K562 (cell line): ENCODE data around the gene CRTC3. TPM values are rescaled to one million over a fixed set of nuclear protein-coding genes. Genes with fewer than 3 reads are reported as not detected.

Source experiments
- ATF1 ChIP-seq, 2 experiments: fragments of 450-650 bp in 1 of 2; IDR thresholded peaks; 2 replicates each; pipeline ENCODE4 v1.6.1; 2016; ENCODE audit warnings: missing compliant biosample characterization in 1 of 2, missing genetic modification characterization in 1 of 2
- CCNT2 ChIP-seq: IDR thresholded peaks from 2 replicates; pipeline ENCODE4 v1.6.1; 2011; ENCODE audit warnings: borderline replicate concordance, low read depth, mild to moderate bottlenecking, moderate library complexity, mixed read lengths, low read length; ENCODE audit not compliant: insufficient read length; ENCODE audit errors: extremely low read depth
- CLOCK ChIP-seq: fragments of 250-450 bp; sonication (Bioruptor Pico); IDR thresholded peaks from 2 replicates; pipeline ENCODE4 v1.4.0; 2020; ENCODE audit warnings: mild to moderate bottlenecking, moderate library complexity, borderline replicate concordance
- CTCF ChIP-seq, 3 experiments: IDR thresholded peaks in 2 of 3; conservative IDR thresholded peaks in 1 of 3; 2 replicates each; pipeline ENCODE4 v1.5.1; 2011 to 2012; ENCODE audit warnings: low read length in 3 of 3, mild to moderate bottlenecking in 3 of 3, control low read depth in 2 of 3, improper control_type of control experiment in 1 of 3, inconsistent platforms in 1 of 3, low read depth in 1 of 3, mixed read lengths in 1 of 3, moderate library complexity in 1 of 3; ENCODE audit not compliant: insufficient read depth in 2 of 3
- DACH1 ChIP-seq: fragments of 450-650 bp; IDR thresholded peaks from 2 replicates; pipeline ENCODE4 v1.6.1; 2018; ENCODE audit not compliant: partially characterized antibody
- DMBX1 ChIP-seq: fragments of 250-450 bp; sonication (Bioruptor Pico); IDR thresholded peaks from 2 replicates; pipeline ENCODE4 v1.8.0; 2022; ENCODE audit warnings: inconsistent platforms, mild to moderate bottlenecking, moderate library complexity, borderline replicate concordance
- MAZ ChIP-seq, 2 experiments: fragments of 450-650 bp in 1 of 2; sonication (generic) in 1 of 2; formaldehyde crosslinking; IDR thresholded peaks in 1 of 2; conservative IDR thresholded peaks in 1 of 2; 2 replicates each; pipeline versions ENCODE4 v1.4.0 to v1.5.0; 2020; ENCODE audit warnings: mild to moderate bottlenecking in 1 of 2, missing genetic modification reagents in 1 of 2
- NCOA6 ChIP-seq: fragments of 450-650 bp; IDR thresholded peaks from 2 replicates; pipeline ENCODE4 v1.6.1; 2017; ENCODE audit warnings: mild to moderate bottlenecking
- NR3C1 ChIP-seq: sonication (generic); formaldehyde crosslinking; IDR thresholded peaks from 2 replicates; pipeline ENCODE4 v1.8.1; 2022; ENCODE audit warnings: missing genetic modification reagents
- PCBP2 ChIP-seq: fragments of 200-400 bp; formaldehyde crosslinking; IDR thresholded peaks from 2 replicates; pipeline ENCODE4 v1.6.1; 2018; ENCODE audit warnings: low read length, low read depth, mild to moderate bottlenecking, moderate library complexity; ENCODE audit not compliant: poor library complexity, severe bottlenecking
- RBFOX2 ChIP-seq: fragments of 200-400 bp; formaldehyde crosslinking; IDR thresholded peaks from 2 replicates; pipeline ENCODE4 v1.6.1; 2017; ENCODE audit warnings: low read depth, mild to moderate bottlenecking, low read length, moderate library complexity
- XRCC3 ChIP-seq: fragments of 450-650 bp; IDR thresholded peaks from 2 replicates; pipeline ENCODE4 v1.6.1; 2017; ENCODE audit warnings: mild to moderate bottlenecking, moderate library complexity
- ZKSCAN8 ChIP-seq: fragments of 200-800 bp; sonication (Bioruptor generic); IDR thresholded peaks from 2 replicates; pipeline ENCODE4 v1.6.1; 2016; ENCODE audit warnings: missing genetic modification characterization, missing compliant biosample characterization
- ZNF175 ChIP-seq: fragments of 200-800 bp; sonication (Bioruptor generic); IDR thresholded peaks from 2 replicates; pipeline ENCODE4 v1.6.1; 2016; ENCODE audit warnings: low read depth, mild to moderate bottlenecking, missing genetic modification characterization, missing compliant biosample characterization
- ZNF696 ChIP-seq: fragments of 250-450 bp; sonication (Bioruptor Pico); conservative IDR thresholded peaks from 2 replicates; pipeline ENCODE4 v1.4.0; 2020; ENCODE audit warnings: mild to moderate bottlenecking, moderate library complexity
- polyA plus RNA-seq, 8 experiments: library from polyadenylated mRNA; depleted of rRNA in 4 of 8; stranded (reverse) in 5 of 8; unstranded in 3 of 8; fragments of >200 nt; fragmentation: Nextera tagmentation in 2 of 8; fragmentation: Illumina TruSeq in 1 of 8; extraction: Ambion mirVana in 2 of 8; extraction: Trizol in 1 of 8; gene quantifications; 2 replicates each; pipeline versions ENCODE4 v1.2.1 to v1.2.3, GENCODE V29; 2011 to 2014; ENCODE audit warnings: inconsistent platforms in 1 of 8, missing spikeins in 1 of 8
- total RNA-seq, 7 experiments: library from RNA; depleted of rRNA in 6 of 7; stranded (reverse); fragments of >200 nt in 6 of 7; fragmentation: Illumina TruSeq in 2 of 7; extraction: Trizol in 2 of 7; gene quantifications; 2 replicates each; pipeline versions ENCODE4 v1.2.1 to v1.2.3, GENCODE V29; 2011 to 2021; ENCODE audit warnings: low replicate concordance in 1 of 7
- TF ChIP-seq, protein P1 (sequence below): fragments of 450-650 bp; formaldehyde crosslinking; IDR thresholded peaks from 2 replicates; pipeline ENCODE4 v1.4.0; 2022; ENCODE audit warnings: missing genetic modification characterization
- TF ChIP-seq, protein P2 (sequence below): fragments of 450-650 bp; IDR thresholded peaks from 2 replicates; pipeline ENCODE4 v1.7.1; 2018; ENCODE audit warnings: mild to moderate bottlenecking, low read depth; ENCODE audit not compliant: partially characterized antibody

CRTC3 gene
- total and polyA plus RNA-seq, 9 of the 15 experiments (the other 6 are each of a cell fraction or from before 2014, with no cell fraction given): 1.2 to 19.0 (median 11.6) TPM

GRCh38 chr15:90648137-90649070 is 118.7 kb downstream of the CRTC3 start (continued):
- peak; percentile 99 for TF ChIP-seq CLOCK (CRISPR knock-in tag)
- peak; percentile 100 for TF ChIP-seq DMBX1 (CRISPR knock-in tag)
- peak; percentile 66 for TF ChIP-seq CCNT2
- peak; percentile 99 for TF ChIP-seq ZKSCAN8 (CRISPR knock-in tag)
- TF ChIP-seq DACH1: no peak
- TF ChIP-seq, protein P1, sequence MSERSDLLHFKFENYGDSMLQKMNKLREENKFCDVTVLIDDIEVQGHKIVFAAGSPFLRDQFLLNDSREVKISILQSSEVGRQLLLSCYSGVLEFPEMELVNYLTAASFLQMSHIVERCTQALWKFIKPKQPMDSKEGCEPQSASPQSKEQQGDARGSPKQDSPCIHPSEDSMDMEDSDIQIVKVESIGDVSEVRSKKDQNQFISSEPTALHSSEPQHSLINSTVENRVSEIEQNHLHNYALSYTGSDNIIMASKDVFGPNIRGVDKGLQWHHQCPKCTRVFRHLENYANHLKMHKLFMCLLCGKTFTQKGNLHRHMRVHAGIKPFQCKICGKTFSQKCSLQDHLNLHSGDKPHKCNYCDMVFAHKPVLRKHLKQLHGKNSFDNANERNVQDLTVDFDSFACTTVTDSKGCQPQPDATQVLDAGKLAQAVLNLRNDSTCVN: peak; percentile 100
- TF ChIP-seq ZNF696 (CRISPR knock-in tag): peak; percentile 97
- peak; percentile 100 for TF ChIP-seq ZNF175 (CRISPR knock-in tag)
- peak; percentile 41; the same call in 1 of the 2 replicates for TF ChIP-seq NCOA6
- TF ChIP-seq, protein P2, sequence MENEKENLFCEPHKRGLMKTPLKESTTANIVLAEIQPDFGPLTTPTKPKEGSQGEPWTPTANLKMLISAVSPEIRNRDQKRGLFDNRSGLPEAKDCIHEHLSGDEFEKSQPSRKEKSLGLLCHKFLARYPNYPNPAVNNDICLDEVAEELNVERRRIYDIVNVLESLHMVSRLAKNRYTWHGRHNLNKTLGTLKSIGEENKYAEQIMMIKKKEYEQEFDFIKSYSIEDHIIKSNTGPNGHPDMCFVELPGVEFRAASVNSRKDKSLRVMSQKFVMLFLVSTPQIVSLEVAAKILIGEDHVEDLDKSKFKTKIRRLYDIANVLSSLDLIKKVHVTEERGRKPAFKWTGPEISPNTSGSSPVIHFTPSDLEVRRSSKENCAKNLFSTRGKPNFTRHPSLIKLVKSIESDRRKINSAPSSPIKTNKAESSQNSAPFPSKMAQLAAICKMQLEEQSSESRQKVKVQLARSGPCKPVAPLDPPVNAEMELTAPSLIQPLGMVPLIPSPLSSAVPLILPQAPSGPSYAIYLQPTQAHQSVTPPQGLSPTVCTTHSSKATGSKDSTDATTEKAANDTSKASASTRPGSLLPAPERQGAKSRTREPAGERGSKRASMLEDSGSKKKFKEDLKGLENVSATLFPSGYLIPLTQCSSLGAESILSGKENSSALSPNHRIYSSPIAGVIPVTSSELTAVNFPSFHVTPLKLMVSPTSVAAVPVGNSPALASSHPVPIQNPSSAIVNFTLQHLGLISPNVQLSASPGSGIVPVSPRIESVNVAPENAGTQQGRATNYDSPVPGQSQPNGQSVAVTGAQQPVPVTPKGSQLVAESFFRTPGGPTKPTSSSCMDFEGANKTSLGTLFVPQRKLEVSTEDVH: peak; percentile 94
- no peak for TF ChIP-seq ATF1 (CRISPR knock-in tag; IDR thresholded peaks at IDR 0.05)
- TF ChIP-seq ATF1 (tag; IDR thresholded peaks at IDR 0.05): peak; percentile 97
- TF ChIP-seq XRCC3: no peak
- TF ChIP-seq PCBP2: no peak
- peak; percentile 70 for TF ChIP-seq RBFOX2
- peak; percentile 82 to 94 (median 88) for TF ChIP-seq CTCF (IDR thresholded peaks at IDR 0.05 in 2 of 3, conservative IDR thresholded peaks at IDR 0.05 in 1 of 3; ENCODE audit: insufficient read depth in 2 of 3, low read depth in 1 of 3, low read length in 3 of 3)
- TF ChIP-seq NR3C1 (CRISPR knock-in tag): no peak
- TF ChIP-seq MAZ (CRISPR knock-in tag; conservative IDR thresholded peaks at IDR 0.05 in 1 of 2, IDR thresholded peaks at IDR 0.05 in 1 of 2): peak in 1 of 2 experiments; percentile 100; a peak in 3 of 4 replicates
